HCT116 (cell line): Measurements from ENCODE around the gene FCER1G. TPM values are rescaled to one million over a fixed set of nuclear protein-coding genes. Genes with fewer than 3 reads are reported as not detected.

Source experiments
- ATAC-seq: fragments of 200-7000 bp; cut with Tn5 transposase; 2 replicates; pipeline ENCODE4 v1.9.1; 2020; ENCODE audit warnings: mild to moderate bottlenecking, moderate library complexity
- BruUV-seq: library from RNA; stranded (reverse); fragments of 400-500 nt; replicated peaks from 2 replicates; lab custom pipeline; 2021; lab: Mats Ljungman, UMichigan
- CTCF ChIA-PET: fragments of 300-600 bp; sonication (Branson Sonifier 250); formaldehyde crosslinking; loops from one replicate; lab custom pipeline; 2021; ENCODE audit warnings: antibody characterized with exemption; lab: Charles Lee
- POLR2A ChIA-PET: fragments of 300-600, 350-600 bp; sonication (Branson Sonifier 250); formaldehyde crosslinking; loops from one replicate; lab custom pipeline; 2021; ENCODE audit warnings: antibody characterized with exemption; lab: Charles Lee
- RAD21 ChIA-PET, 2 experiments: fragments of 300-600 bp; sonication (Branson Sonifier 250); formaldehyde crosslinking; loops; one replicate each; lab custom pipeline; 2023; ENCODE audit warnings: low total read pairs in 2 of 2; ENCODE audit not compliant: uncharacterized antibody in 2 of 2, unreplicated experiment in 2 of 2, low non-redundant PET in 1 of 2; lab: Charles Lee
- DNase-seq: peaks from one replicate; pipeline ENCODE4 v3.0.0-alpha.2; 2010; ENCODE audit warnings: low read depth, low spot score
- H2AFZ ChIP-seq: fragments of 200-600 bp; shearing (Covaris generic), sonication (generic); 2 replicates; pipeline ENCODE4 v1.6.1; 2017; ENCODE audit warnings: low read depth, mixed run types, mixed read lengths, antibody characterized with exemption, low read length; ENCODE audit not compliant: poor library complexity, severe bottlenecking
- H3K27ac ChIP-seq: 2 replicates; pipeline ENCODE4 v1.5.1; 2012; ENCODE audit warnings: low read depth, low read length
- H3K27me3 ChIP-seq: fragments of 200-600 bp; sonication (generic); 2 replicates; pipeline ENCODE4 v1.6.1; 2016; ENCODE audit warnings: mixed run types, low read length, mixed read lengths; ENCODE audit not compliant: insufficient read depth
- H3K36me3 ChIP-seq, 2 experiments: fragments of 200-500 bp in 1 of 2; fragments of 200-600 bp in 1 of 2; sonication (Bioruptor generic) in 1 of 2; sonication (generic) in 1 of 2; 2 replicates each; pipeline versions ENCODE4 v1.5.1 to v1.6.1; 2014 to 2016; ENCODE audit warnings: low read length in 2 of 2, inconsistent platforms in 1 of 2, mixed read lengths in 1 of 2, mixed run types in 1 of 2; ENCODE audit not compliant: insufficient read depth in 2 of 2, control insufficient read depth in 1 of 2
- H3K4me1 ChIP-seq, 2 experiments: fragments of 200-600 bp in 1 of 2; sonication (generic) in 1 of 2; 2 replicates each; pipeline versions ENCODE4 v1.5.1 to v1.6.1; 2012 to 2017; ENCODE audit warnings: low read length in 2 of 2, inconsistent platforms in 1 of 2, mild to moderate bottlenecking in 1 of 2, mixed read lengths in 1 of 2, mixed run types in 1 of 2, moderate library complexity in 1 of 2; ENCODE audit not compliant: insufficient read depth in 2 of 2, control insufficient read depth in 1 of 2
- H3K4me2 ChIP-seq: fragments of 200-600 bp; sonication (generic); 2 replicates; pipeline ENCODE4 v1.6.1; 2017; ENCODE audit warnings: mixed run types, low read length, mixed read lengths
- H3K4me3 ChIP-seq, 2 experiments: fragments of 200-600 bp in 1 of 2; sonication (generic) in 1 of 2; replicated peaks in 1 of 2; 2 replicates each; pipeline ENCODE4 v1.5.1; 2011 to 2016; ENCODE audit warnings: low read length in 2 of 2, control low read depth in 1 of 2, low read depth in 1 of 2, mild to moderate bottlenecking in 1 of 2, mixed read lengths in 1 of 2, mixed run types in 1 of 2
- H3K79me2 ChIP-seq: fragments of 200-600 bp; sonication (generic); 2 replicates; pipeline ENCODE4 v1.6.1; 2017; ENCODE audit warnings: mild to moderate bottlenecking, mixed run types, low read length, moderate library complexity, mixed read lengths; ENCODE audit not compliant: insufficient read depth
- H3K9ac ChIP-seq: fragments of 200-600 bp; sonication (generic); 2 replicates; pipeline ENCODE4 v1.6.1; 2016; ENCODE audit warnings: low read length, mixed read lengths
- H3K9me2 ChIP-seq: fragments of 200-600 bp; sonication (generic), shearing (Covaris generic); 2 replicates; pipeline ENCODE4 v1.6.1; 2017; ENCODE audit warnings: mixed run types, mild to moderate bottlenecking, moderate library complexity; ENCODE audit not compliant: insufficient read depth
- H3K9me3 ChIP-seq, 2 experiments: fragments of 200-500 bp in 1 of 2; fragments of 200-600 bp in 1 of 2; sonication (Bioruptor generic) in 1 of 2; sonication (generic) in 1 of 2; 2 replicates each; pipeline ENCODE4 v1.6.1; 2014 to 2017; ENCODE audit warnings: low read length in 2 of 2, mixed read lengths in 2 of 2, inconsistent platforms in 1 of 2, low read depth in 1 of 2, mild to moderate bottlenecking in 1 of 2, mixed run types in 1 of 2, moderate library complexity in 1 of 2; ENCODE audit not compliant: control insufficient read depth in 1 of 2, insufficient read depth in 1 of 2
- H4K20me1 ChIP-seq: fragments of 200-600 bp; sonication (generic), shearing (Covaris generic); 2 replicates; pipeline ENCODE4 v1.6.1; 2017; ENCODE audit warnings: mixed run types, mild to moderate bottlenecking, moderate library complexity; ENCODE audit not compliant: insufficient read depth
- CEBPB ChIP-seq: IDR thresholded peaks from 2 replicates; pipeline ENCODE4 v1.6.1; 2012; ENCODE audit warnings: low read depth
- EGR1 ChIP-seq: IDR thresholded peaks from 2 replicates; pipeline ENCODE4 v1.6.1; 2012; ENCODE audit warnings: low read depth
- EZH2phosphoT487 ChIP-seq: fragments of 200-600 bp; IDR thresholded peaks from 2 replicates; pipeline ENCODE4 v1.6.1; 2018; ENCODE audit warnings: antibody characterized with exemption, borderline replicate concordance
- RAD21 ChIP-seq: IDR thresholded peaks from 2 replicates; pipeline ENCODE4 v1.6.1; 2012; ENCODE audit warnings: low read depth, mild to moderate bottlenecking
- ZNF274 ChIP-seq: fragments of 200-500 bp; sonication (Bioruptor generic); IDR thresholded peaks from 2 replicates; pipeline ENCODE4 v1.6.1; 2014; ENCODE audit warnings: mild to moderate bottlenecking, low read depth, low read length, inconsistent platforms
- intact Hi-C: fragments of 100-400 bp; cut with micrococcal nuclease; formaldehyde crosslinking; loops from 2 replicates; pipeline ENCODE4 v1.10.0; 2022
- total RNA-seq: library from RNA; stranded (reverse); gene quantifications from one replicate; pipeline ENCODE4 v1.2.1, GENCODE V29; 2021; ENCODE audit not compliant: unreplicated experiment

Gene FCER1G
- total RNA-seq, 1 experiment from 2014 or later = 0.86 TPM

DNA sequence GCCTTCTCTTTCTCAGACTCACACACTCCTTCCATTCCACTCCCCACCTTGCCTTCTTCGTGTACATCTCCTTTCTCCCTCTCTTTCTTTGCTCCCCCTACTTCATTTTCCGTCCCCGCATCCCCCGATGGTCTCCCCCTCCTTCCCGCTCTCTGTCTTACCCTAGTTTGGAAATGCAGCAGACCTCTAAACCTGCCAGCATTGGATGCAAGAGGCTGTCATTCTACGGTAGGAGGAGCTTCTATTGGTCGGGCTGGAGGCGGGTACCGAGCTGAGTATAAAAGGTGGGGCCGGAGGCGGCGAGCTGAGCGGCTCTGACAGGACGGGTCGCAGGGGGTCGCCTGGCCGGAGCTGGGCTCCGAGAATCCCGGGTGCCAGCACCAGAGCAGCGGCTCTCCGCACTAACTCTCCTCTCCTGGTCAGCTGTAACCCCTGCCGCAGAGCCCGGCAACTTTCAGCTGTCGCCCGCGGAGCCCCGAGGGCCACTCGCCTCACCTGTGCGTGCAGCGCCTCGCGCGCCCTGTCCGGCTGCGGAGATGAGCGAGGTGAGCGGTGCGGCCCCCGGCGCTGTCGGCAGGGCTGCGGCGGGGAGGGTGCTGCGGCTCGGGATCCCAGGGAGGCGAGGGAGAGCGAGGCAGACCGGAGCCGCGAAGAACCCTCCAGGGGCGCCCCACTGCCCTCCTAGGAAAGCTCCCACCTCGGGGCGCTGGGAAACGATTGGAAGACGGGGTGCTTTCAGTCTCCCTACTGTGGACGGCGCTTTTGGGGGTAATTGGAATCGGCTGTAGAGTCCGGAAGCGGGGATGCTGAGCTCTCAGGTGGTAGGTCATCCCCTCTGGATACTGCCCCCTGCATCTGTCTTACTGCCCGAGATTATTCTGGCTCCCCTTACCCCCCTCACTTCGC is 43.6 kb downstream of the FCER1G start, which contains the start of gene PCP4L1:
Gene PCP4L1, plus strand, starts transcription at position 307 of the 906 bp plus-strand sequence. Its CDS starts 230 bp downstream, at position 537.
- H3K27ac ChIP-seq = no peak within 1 kb of the TSS
- CTCF ChIA-PET = interaction anchor here (1.5 kb wide), 1 partner anchor 33 kb away, joined by 3 read pairs; no protein-coding TSS in a partner anchor
- no peak for TF ChIP-seq ZNF274
- TF ChIP-seq CEBPB = no peak
- no peak for TF ChIP-seq EGR1
- TF ChIP-seq, all 23 proteins: peak for 0
- ChIA-PET RAD21 (no interaction called here), POLR2A (no interaction called here)
- BruUV-seq = no TSS peak
- H3K4me2 ChIP-seq = no peak within 1 kb of the TSS
- no peak within 1 kb of the TSS for H2AFZ ChIP-seq
- no peaks in the 10 kb centered on the region for H3K9me2 ChIP-seq
- intact Hi-C loops = no loop called here
- peaks cover 14% of the 10 kb centered on the region for H3K27me3 ChIP-seq
- peaks cover 0 to 10% of the 10 kb centered on the region in 2 experiments; a peak in 1 of 4 replicates for H3K9me3 ChIP-seq
- no peaks in the 10 kb centered on the region for H4K20me1 ChIP-seq
- H3K9ac ChIP-seq = no peak within 1 kb of the TSS
- no peaks in the 10 kb centered on the region for H3K36me3 ChIP-seq
- H3K4me3 ChIP-seq = no peak within 1 kb of the TSS
- no peaks in the 10 kb centered on the region for H3K4me1 ChIP-seq
- DNase-seq (no peak), ATAC-seq (no peak)
- H3K79me2 ChIP-seq = no peaks in the 10 kb centered on the region

DNA sequence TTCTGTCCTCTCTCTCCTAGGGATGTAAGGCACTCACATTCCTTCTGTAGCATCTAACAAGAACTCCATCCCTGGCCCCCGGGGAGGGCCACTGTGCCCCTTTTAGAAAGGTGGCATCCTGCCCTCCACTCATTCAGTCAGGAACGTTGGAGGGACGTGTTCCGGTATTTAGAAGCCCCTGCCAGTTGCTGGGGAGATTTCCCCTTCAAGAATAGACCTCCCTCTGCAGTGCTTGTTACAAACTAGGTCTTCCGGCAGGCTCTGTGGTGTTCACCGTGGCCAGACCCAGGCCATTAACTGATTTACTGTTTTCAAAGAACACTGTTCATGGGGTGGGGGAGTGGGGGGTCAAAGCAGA is 44.2 kb downstream of the FCER1G start:
- Histone ChIP-seq H3K27me3 (peaks cover 14% of the 10 kb centered on the region), H4K20me1 (no peaks in the 10 kb centered on the region), H2AFZ (no peak overlapping the region), H3K4me1 (no peaks in the 10 kb centered on the region), H3K9ac (no peak overlapping the region), H3K4me2 (no peak overlapping the region), H3K27ac (no peak overlapping the region), H3K9me2 (no peaks in the 10 kb centered on the region), H3K79me2 (no peaks in the 10 kb centered on the region), H3K4me3 (no peak overlapping the region), H3K9me3 (peaks cover 0 to 10% of the 10 kb centered on the region in 2 experiments; a peak in 1 of 4 replicates), H3K36me3 (no peaks in the 10 kb centered on the region)
- no peak for ATAC-seq
- no peak for TF ChIP-seq RAD21
- TF ChIP-seq EZH2phosphoT487 = no peak
- BruUV-seq = no TSS peak
- no peak for DNase-seq
- CTCF ChIA-PET = interaction anchor here (1.5 kb wide), 1 partner anchor 34 kb away, joined by 3 read pairs; no protein-coding TSS in a partner anchor
- RAD21 ChIA-PET = no interaction called here
- POLR2A ChIA-PET = no interaction called here
- intact Hi-C loops = no loop called here
